Measurements from ENCODE around the gene GFM1.

- no peak for TF ChIP-seq EP300 (IDR thresholded peaks at IDR 0.05)
- TF ChIP-seq, protein P1, sequence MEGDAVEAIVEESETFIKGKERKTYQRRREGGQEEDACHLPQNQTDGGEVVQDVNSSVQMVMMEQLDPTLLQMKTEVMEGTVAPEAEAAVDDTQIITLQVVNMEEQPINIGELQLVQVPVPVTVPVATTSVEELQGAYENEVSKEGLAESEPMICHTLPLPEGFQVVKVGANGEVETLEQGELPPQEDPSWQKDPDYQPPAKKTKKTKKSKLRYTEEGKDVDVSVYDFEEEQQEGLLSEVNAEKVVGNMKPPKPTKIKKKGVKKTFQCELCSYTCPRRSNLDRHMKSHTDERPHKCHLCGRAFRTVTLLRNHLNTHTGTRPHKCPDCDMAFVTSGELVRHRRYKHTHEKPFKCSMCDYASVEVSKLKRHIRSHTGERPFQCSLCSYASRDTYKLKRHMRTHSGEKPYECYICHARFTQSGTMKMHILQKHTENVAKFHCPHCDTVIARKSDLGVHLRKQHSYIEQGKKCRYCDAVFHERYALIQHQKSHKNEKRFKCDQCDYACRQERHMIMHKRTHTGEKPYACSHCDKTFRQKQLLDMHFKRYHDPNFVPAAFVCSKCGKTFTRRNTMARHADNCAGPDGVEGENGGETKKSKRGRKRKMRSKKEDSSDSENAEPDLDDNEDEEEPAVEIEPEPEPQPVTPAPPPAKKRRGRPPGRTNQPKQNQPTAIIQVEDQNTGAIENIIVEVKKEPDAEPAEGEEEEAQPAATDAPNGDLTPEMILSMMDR (IDR thresholded peaks at IDR 0.05): no peak
- no peak for TF ChIP-seq POLR2AphosphoS5 (IDR thresholded peaks at IDR 0.05)
Observed at GRCh38 chr3:158602227-158602626, 42.1 kb upstream of the GFM1 start.
